Effector memory CD8-positive, alpha-beta T cell (primary cell): ENCODE measurements around the gene DGKI.

Experiments used
- ATAC-seq: fragments of 150-1000 bp; cut with Tn5 transposase; replicated peaks from 2 replicates; pipeline ENCODE4 v1.10.0; 2021; ENCODE audit warnings: mild to moderate bottlenecking, moderate library complexity
- DNase-seq, 3 experiments: peaks; one replicate each; pipeline ENCODE4 v3.0.0; 2021
- H3K27ac Mint-ChIP-seq, 2 donors: one replicate each; pipeline ENCODE4 v1.8.0; 2022; ENCODE audit warnings: mild to moderate bottlenecking in 2 of 2, mixed read lengths in 2 of 2, moderate library complexity in 2 of 2
- H3K27me3 Mint-ChIP-seq, 2 donors: one replicate each; pipeline ENCODE4 v1.8.0; 2022; ENCODE audit warnings: mixed read lengths in 2 of 2
- H3K36me3 Mint-ChIP-seq: one replicate; pipeline ENCODE4 v1.8.0; 2022; ENCODE audit warnings: mild to moderate bottlenecking, moderate library complexity, mixed read lengths; ENCODE audit not compliant: insufficient read depth
- H3K4me1 Mint-ChIP-seq, 2 donors: one replicate each; pipeline ENCODE4 v1.8.0; 2022; ENCODE audit warnings: low read depth in 2 of 2, mixed read lengths in 2 of 2
- H3K4me3 Mint-ChIP-seq, 2 donors: one replicate each; pipeline ENCODE4 v1.8.0; 2022; ENCODE audit warnings: mild to moderate bottlenecking in 2 of 2, mixed read lengths in 2 of 2, moderate library complexity in 2 of 2
- H3K9me3 Mint-ChIP-seq, 2 donors: one replicate each; pipeline ENCODE4 v1.8.0; 2022; ENCODE audit warnings: mixed read lengths in 2 of 2

Gene DGKI

GRCh38 chr7:137778511-137778910 lies 68.3 kb downstream of the DGKI start:
- Mint-ChIP-seq H3K4me1 (no peaks in the 10 kb centered on the region), H3K9me3 (no peaks in the 10 kb centered on the region), H3K36me3 (no peaks in the 10 kb centered on the region), H3K27me3 (peaks cover 30 to 38% of the 10 kb centered on the region in 2 donors), H3K4me3 (no peak overlapping the region), H3K27ac (no peak overlapping the region)
- ATAC-seq (no peak), DNase-seq (no peak)

DNA sequence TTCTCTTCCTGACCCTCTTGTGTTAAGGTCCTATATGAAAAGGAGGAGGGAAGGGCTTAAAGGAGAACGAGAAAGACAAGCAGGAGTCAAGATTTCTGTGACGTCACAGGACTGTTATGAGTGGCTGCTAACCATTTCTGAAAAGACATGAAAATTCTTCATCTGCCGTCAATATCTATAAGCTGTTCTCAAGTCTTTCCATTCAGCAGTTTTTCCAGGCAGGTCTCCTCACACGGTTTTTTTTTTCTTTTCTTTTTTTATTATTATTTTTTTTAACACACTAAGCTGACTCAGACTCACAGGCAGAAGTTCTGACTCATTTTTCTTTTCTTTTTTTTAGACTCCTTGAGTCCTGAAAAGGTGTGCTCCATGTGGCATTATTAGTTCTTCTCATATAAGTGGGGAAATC lies 72.0 kb downstream of the DGKI start:
- Mint-ChIP-seq H3K9me3 (no peaks in the 10 kb centered on the region), H3K27me3 (peaks cover 1 to 4% of the 10 kb centered on the region in 2 donors), H3K36me3 (no peaks in the 10 kb centered on the region), H3K27ac (no peak overlapping the region), H3K4me3 (no peak overlapping the region), H3K4me1 (no peaks in the 10 kb centered on the region)
- ATAC-seq: no peak
- DNase-seq: no peak

GRCh38 chr7:137772748-137773147 lies 74.0 kb downstream of the DGKI start:
- Mint-ChIP-seq H3K27me3 (peaks cover 0 to 4% of the 10 kb centered on the region in 2 donors), H3K4me3 (no peak overlapping the region), H3K9me3 (no peaks in the 10 kb centered on the region), H3K36me3 (no peaks in the 10 kb centered on the region), H3K4me1 (no peaks in the 10 kb centered on the region), H3K27ac (no peak overlapping the region)
- ATAC-seq (no peak), DNase-seq (no peak)

- no peaks in the 10 kb centered on the region for H3K4me1 Mint-ChIP-seq
- H3K27me3 Mint-ChIP-seq: peaks cover 0 to 7% of the 10 kb centered on the region in 2 donors
- no peak overlapping the region for H3K4me3 Mint-ChIP-seq
- no peaks in the 10 kb centered on the region for H3K36me3 Mint-ChIP-seq
- no peaks in the 10 kb centered on the region for H3K9me3 Mint-ChIP-seq
- ATAC-seq (no peak), DNase-seq (no peak)
- no peak overlapping the region for H3K27ac Mint-ChIP-seq
Observed at GRCh38 chr7:137772316-137772715, 74.5 kb downstream of the DGKI start.

- Mint-ChIP-seq H3K4me3 (no peak overlapping the region), H3K27me3 (peaks cover 0 to 13% of the 10 kb centered on the region in 2 donors), H3K4me1 (no peaks in the 10 kb centered on the region), H3K9me3 (no peaks in the 10 kb centered on the region), H3K27ac (no peak overlapping the region), H3K36me3 (no peaks in the 10 kb centered on the region)
- no peak for DNase-seq
- ATAC-seq: no peak
Observed at GRCh38 chr7:137771679-137772078, 75.1 kb downstream of the DGKI start.

DNA sequence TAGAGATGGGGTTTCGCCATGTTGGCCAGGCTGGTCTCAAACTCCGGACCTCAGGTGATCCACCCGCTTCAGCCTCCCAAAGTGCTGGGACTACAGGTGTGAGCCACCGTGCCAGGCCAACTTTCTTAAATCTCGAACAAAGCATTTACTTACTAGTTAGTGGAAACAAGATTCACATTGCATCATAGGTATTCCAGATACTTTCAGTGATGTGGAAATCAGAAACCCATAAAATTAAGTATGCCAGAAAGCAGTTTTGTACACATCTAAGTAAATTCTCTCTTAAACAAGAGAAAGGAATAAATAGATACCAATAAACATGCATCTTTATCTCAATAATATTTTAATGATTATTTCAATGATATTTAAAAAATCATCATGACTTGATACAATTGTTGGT lies 75.5 kb downstream of the DGKI start:
- Mint-ChIP-seq H3K36me3 (no peaks in the 10 kb centered on the region), H3K4me1 (no peaks in the 10 kb centered on the region), H3K27me3 (peaks cover 0 to 10% of the 10 kb centered on the region in 2 donors), H3K9me3 (no peaks in the 10 kb centered on the region), H3K27ac (no peak overlapping the region), H3K4me3 (no peak overlapping the region)
- DNase-seq (no peak), ATAC-seq (no peak)

GRCh38 chr7:137768366-137768765 lies 78.4 kb downstream of the DGKI start:
- Mint-ChIP-seq H3K4me1 (no peaks in the 10 kb centered on the region), H3K36me3 (no peaks in the 10 kb centered on the region), H3K27me3 (peaks cover 15 to 16% of the 10 kb centered on the region in 2 donors), H3K4me3 (no peak overlapping the region), H3K9me3 (no peaks in the 10 kb centered on the region), H3K27ac (no peak overlapping the region)
- no peak for ATAC-seq
- no peak for DNase-seq

GRCh38 chr7:137762334-137762733 lies 84.4 kb downstream of the DGKI start:
- no peak overlapping the region for H3K27ac Mint-ChIP-seq
- DNase-seq: no peak

GRCh38 chr7:137760111-137760510 lies 86.7 kb downstream of the DGKI start:
- DNase-seq: no peak
- no peaks in the 10 kb centered on the region for H3K4me1 Mint-ChIP-seq
- no peak overlapping the region for H3K27ac Mint-ChIP-seq
- H3K36me3 Mint-ChIP-seq: no peaks in the 10 kb centered on the region
- peaks cover 7 to 36% of the 10 kb centered on the region in 2 donors for H3K27me3 Mint-ChIP-seq
- H3K4me3 Mint-ChIP-seq: no peak overlapping the region
- no peak for ATAC-seq
- peaks cover 0 to 3% of the 10 kb centered on the region in 2 donors for H3K9me3 Mint-ChIP-seq

More at GRCh38 chr7:137762334-137762733, 84.4 kb downstream of the DGKI start:
- Mint-ChIP-seq H3K36me3 (no peaks in the 10 kb centered on the region), H3K9me3 (peaks cover 0 to 3% of the 10 kb centered on the region in 2 donors), H3K27me3 (peaks cover 20 to 36% of the 10 kb centered on the region in 2 donors), H3K4me1 (no peaks in the 10 kb centered on the region), H3K4me3 (no peak overlapping the region)
- no peak for ATAC-seq

DNA sequence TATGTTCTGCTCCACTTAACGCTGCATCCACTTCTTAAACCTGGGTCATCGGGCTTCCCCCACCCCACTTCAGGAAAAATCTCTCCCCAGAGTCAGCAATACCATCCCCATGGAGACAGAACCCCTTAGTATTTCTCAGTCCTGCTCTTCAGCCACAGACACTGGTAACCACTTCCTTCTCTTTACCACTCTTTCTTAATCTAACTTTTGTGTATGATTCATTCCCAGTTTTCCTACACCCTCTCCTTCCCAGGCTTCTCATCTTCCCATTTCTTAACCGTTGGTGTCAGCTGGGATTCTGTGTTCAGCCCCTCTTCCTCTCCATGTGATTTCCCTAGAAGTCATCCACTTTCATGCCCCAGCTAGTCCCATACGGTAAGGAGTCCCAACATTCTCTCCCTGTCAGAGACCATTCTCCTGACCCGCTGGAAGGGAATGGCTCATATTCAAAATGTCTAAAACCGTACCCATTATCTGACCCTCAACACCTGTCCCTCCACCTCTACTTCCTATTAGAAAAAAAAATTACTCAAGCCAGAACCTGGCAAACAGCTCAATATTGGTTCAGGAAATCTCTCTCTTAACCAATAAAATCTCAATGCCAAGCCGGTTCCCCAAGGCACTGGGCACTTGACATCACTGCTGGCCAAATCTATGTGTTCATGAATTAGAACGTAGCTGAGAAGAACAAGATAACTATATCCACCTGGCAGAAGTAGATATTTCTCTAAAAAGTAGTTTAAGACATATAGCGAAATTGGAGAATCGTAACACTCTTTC lies 89.4 kb downstream of the DGKI start:
- Mint-ChIP-seq H3K9me3 (peaks cover 0 to 3% of the 10 kb centered on the region in 2 donors), H3K36me3 (no peaks in the 10 kb centered on the region), H3K4me1 (no peaks in the 10 kb centered on the region), H3K27ac (no peak overlapping the region), H3K4me3 (no peak overlapping the region), H3K27me3 (peaks cover 27 to 43% of the 10 kb centered on the region in 2 donors)
- no peak for DNase-seq
- ATAC-seq: no peak

DNA sequence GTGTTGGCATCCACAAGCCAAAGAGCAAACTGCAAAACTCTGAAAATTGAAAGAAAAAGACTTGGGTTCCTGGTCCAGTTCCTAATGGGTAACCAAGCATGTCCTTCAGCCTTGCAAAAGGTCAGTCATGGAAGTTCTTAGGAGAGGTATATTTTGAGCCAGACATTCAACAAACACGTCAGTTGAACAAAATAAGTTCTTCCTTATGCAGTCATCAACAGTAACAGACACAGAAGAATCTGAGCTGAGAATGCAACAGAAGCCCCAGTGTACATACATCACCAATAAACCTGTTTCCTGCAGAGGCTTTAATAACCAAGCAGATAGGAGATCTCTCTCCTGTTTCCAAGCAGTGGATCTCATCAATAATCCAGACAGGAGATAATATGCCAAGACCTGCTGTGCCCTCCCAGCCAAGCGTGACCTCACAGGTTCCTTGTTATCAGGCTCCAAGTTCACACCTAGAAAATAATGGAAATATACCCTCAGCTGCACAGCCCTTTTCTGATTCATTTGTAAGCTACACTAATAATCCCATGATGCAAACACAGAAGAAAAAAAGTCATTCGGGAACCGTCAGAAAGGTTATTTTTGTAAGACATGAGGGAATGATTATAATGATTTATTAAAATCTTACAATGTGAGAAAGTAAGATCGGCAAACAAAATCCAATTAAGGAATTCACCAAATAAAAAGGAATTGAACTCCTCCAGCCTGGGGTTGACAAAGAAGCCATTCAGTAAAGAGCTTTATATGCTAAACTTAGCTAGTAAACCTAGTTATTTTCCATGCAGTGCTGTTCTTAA lies 90.7 kb downstream of the DGKI start:
- H3K36me3 Mint-ChIP-seq: no peaks in the 10 kb centered on the region
- no peaks in the 10 kb centered on the region for H3K4me1 Mint-ChIP-seq
- no peaks in the 10 kb centered on the region for H3K9me3 Mint-ChIP-seq
- no peak overlapping the region for H3K4me3 Mint-ChIP-seq
- ATAC-seq (no peak), DNase-seq (no peak)
- peaks cover 20 to 46% of the 10 kb centered on the region in 2 donors for H3K27me3 Mint-ChIP-seq
- H3K27ac Mint-ChIP-seq: no peak overlapping the region

DNA sequence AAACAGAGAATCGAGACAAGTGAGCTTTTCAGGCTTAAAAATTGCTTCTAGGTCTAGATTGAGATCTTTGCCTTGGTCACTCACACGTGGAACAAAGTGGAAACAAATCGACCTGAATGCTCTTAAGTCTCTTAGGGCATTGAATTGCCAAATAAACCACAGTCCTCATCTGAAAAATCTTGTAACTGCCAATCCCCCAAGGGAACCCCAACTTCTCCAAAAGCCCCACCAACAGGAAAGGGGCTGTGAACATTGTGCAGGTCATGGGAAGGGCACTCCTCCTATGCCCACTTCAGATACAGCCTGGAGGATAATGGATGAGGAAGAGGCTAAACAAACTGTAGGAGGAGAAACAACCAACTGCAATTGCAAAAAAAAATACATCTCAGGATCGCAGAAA lies 91.3 kb downstream of the DGKI start:
- H3K36me3 Mint-ChIP-seq: no peaks in the 10 kb centered on the region
- H3K27me3 Mint-ChIP-seq: peaks cover 20 to 39% of the 10 kb centered on the region in 2 donors
- H3K9me3 Mint-ChIP-seq: no peaks in the 10 kb centered on the region
- ATAC-seq (no peak), DNase-seq (no peak)
- H3K27ac Mint-ChIP-seq: no peak overlapping the region
- no peak overlapping the region for H3K4me3 Mint-ChIP-seq
- H3K4me1 Mint-ChIP-seq: no peaks in the 10 kb centered on the region

- H3K27me3 Mint-ChIP-seq: peaks cover 27 to 44% of the 10 kb centered on the region in 2 donors
- H3K4me3 Mint-ChIP-seq: no peak overlapping the region
- H3K4me1 Mint-ChIP-seq: no peaks in the 10 kb centered on the region
- H3K9me3 Mint-ChIP-seq: no peaks in the 10 kb centered on the region
- H3K36me3 Mint-ChIP-seq: no peaks in the 10 kb centered on the region
- no peak overlapping the region for H3K27ac Mint-ChIP-seq
- DNase-seq (no peak), ATAC-seq (no peak)
Observed at GRCh38 chr7:137753948-137754851, 92.6 kb downstream of the DGKI start.
